Esophagus muscularis mucosa (tissue), 4 donors: ENCODE data around the gene KASH5. TPM values are rescaled to one million over a fixed set of nuclear protein-coding genes. Genes with fewer than 3 reads are reported as not detected.
"Not testable (repeated sequence)": the region's sequence is repeated elsewhere in the genome, so short reads cannot be mapped to it uniquely, and the experiment has no call there.

Source experiments
- DNase-seq: peaks from one replicate; pipeline ENCODE4 v3.0.0-alpha.2; 2017; ENCODE audit errors: extremely low spot score
- H3K27ac ChIP-seq, 4 donors: fragments of 200-600 bp; sonication (generic); replicated peaks in 1 of 4; 1 replicate in 3 of 4; 2 replicates in 1 of 4; pipeline ENCODE4 v1.5.1; 2016 to 2019; ENCODE audit warnings: mild to moderate bottlenecking in 1 of 4
- H3K27me3 ChIP-seq, 4 donors: fragments of 200-600 bp; sonication (generic); one replicate each; pipeline versions ENCODE4 v1.5.1 to v1.6.0; 2016 to 2019
- H3K36me3 ChIP-seq, 4 donors: fragments of 200-600 bp; sonication (generic); one replicate each; pipeline ENCODE4 v1.5.1; 2016 to 2019
- H3K4me1 ChIP-seq, 4 donors: fragments of 200-600 bp; sonication (generic); one replicate each; pipeline ENCODE4 v1.5.1; 2016 to 2019
- H3K4me3 ChIP-seq, 4 donors: fragments of 200-600 bp; sonication (generic); 1 replicate in 2 of 4; 2 replicates in 2 of 4; pipeline ENCODE4 v1.5.1; 2016 to 2019; ENCODE audit warnings: mild to moderate bottlenecking in 4 of 4, moderate library complexity in 1 of 4
- H3K9me3 ChIP-seq, 4 donors: fragments of 200-600 bp; sonication (generic); 1 replicate in 3 of 4; 2 replicates in 1 of 4; pipeline ENCODE4 v1.5.1; 2016 to 2019
- EP300 ChIP-seq: sonication (generic); formaldehyde crosslinking; IDR thresholded peaks from one replicate; pipeline ENCODE4 v1.6.1; 2017; ENCODE audit warnings: antibody characterized with exemption
- POLR2A ChIP-seq: fragments of 450-650 bp; IDR thresholded peaks from one replicate; pipeline ENCODE4 v1.6.1; 2017; ENCODE audit warnings: antibody characterized with exemption, moderate library complexity, mild to moderate bottlenecking, low read depth
- POLR2AphosphoS5 ChIP-seq, 2 donors: sonication (generic); formaldehyde crosslinking; IDR thresholded peaks; one replicate each; pipeline ENCODE4 v1.6.1; 2017; ENCODE audit warnings: antibody characterized with exemption in 2 of 2
- WGBS: methylation state at CpG from one replicate; pipeline ENCODE4 v1.1.5; 2018; 5-methylcytosine and 5-hydroxymethylcytosine counted together
- intact Hi-C: fragments of 100-400 bp; cut with DNase I; formaldehyde crosslinking; loops from one replicate; pipeline ENCODE4 v1.15.1; 2023
- total RNA-seq, 4 donors: library from RNA; depleted of rRNA; stranded (reverse); fragments of >200 nt; gene quantifications; one replicate each; pipeline versions ENCODE4 v1.1.0 to v1.2.1, GENCODE V29; 2016
- TF ChIP-seq, protein P1 (sequence below), 3 experiments: fragments of 200-600 bp in 2 of 3; fragments of 450-650 bp in 1 of 3; sonication (generic) in 2 of 3; IDR thresholded peaks; one replicate each; pipeline ENCODE4 v1.5.1; 2017 to 2019; ENCODE audit warnings: antibody characterized with exemption in 3 of 3, mild to moderate bottlenecking in 2 of 3, moderate library complexity in 1 of 3

Gene KASH5
- total RNA-seq, 4 donors from 2014 or later, result not detected

DNA sequence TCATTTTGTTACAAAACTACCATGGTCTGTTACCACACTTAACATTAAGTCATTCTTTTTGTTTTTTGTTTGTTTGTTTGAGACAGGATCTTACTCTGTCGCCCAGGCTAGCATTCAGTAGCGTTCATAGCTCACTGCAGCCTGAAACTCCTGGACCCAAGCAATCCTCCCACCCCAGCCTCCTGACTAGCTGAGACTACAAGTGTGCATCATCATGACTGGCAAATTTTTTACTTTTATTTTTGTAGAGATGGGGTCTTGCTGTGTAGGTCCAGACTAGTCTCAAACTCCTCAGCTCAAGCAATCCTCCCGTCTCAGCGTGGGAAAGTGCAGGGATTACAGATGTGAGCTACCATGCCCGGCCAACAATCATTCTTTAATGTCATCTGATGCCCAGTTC, 68.3 kb downstream of the KASH5 start:
- intact Hi-C loops, result no loop called here
- TF ChIP-seq POLR2A (no peak), POLR2AphosphoS5 (IDR thresholded peaks at IDR 0.05) (no peak), EP300 (no peak)
- TF ChIP-seq, protein P1, sequence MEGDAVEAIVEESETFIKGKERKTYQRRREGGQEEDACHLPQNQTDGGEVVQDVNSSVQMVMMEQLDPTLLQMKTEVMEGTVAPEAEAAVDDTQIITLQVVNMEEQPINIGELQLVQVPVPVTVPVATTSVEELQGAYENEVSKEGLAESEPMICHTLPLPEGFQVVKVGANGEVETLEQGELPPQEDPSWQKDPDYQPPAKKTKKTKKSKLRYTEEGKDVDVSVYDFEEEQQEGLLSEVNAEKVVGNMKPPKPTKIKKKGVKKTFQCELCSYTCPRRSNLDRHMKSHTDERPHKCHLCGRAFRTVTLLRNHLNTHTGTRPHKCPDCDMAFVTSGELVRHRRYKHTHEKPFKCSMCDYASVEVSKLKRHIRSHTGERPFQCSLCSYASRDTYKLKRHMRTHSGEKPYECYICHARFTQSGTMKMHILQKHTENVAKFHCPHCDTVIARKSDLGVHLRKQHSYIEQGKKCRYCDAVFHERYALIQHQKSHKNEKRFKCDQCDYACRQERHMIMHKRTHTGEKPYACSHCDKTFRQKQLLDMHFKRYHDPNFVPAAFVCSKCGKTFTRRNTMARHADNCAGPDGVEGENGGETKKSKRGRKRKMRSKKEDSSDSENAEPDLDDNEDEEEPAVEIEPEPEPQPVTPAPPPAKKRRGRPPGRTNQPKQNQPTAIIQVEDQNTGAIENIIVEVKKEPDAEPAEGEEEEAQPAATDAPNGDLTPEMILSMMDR (IDR thresholded peaks at IDR 0.05), result no peak
- H3K27me3 ChIP-seq, result no peaks in the 10 kb centered on the region
- H3K36me3 ChIP-seq, result peaks cover 0 to 28% (median 20%) of the 10 kb centered on the region in 4 donors
- no peak for DNase-seq
- no peaks in the 10 kb centered on the region for H3K9me3 ChIP-seq
- peak overlapping the region; percentile 39 to 78 (median 62) for H3K27ac ChIP-seq
- H3K4me3 ChIP-seq, result no peak overlapping the region
- WGBS, result 80% methylated on average over 5 of the region's 5 CpGs
- H3K4me1 ChIP-seq, result peaks cover 18 to 36% (median 30%) of the 10 kb centered on the region in 4 donors

DNA sequence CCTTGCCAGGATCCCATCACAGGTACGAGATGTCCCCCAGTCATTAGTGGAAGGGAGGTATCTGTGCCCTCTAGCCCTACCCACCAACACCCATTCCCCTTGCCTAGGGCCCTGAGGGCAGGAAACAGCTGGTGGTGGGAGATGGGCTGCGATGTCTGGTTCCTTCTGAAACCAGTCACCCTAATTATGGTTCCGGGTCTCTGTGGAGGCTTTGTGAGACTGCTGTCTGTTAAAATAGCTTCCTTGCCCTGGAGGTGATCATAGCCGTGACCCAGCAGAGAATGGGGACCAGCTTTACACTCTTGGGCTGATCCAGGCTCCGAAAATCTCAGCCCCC, 70.5 kb downstream of the KASH5 start:
- peaks cover 0 to 41% (median 23%) of the 10 kb centered on the region in 4 donors for H3K36me3 ChIP-seq
- intact Hi-C loops, result no loop called here
- no peaks in the 10 kb centered on the region for H3K9me3 ChIP-seq
- no peak for DNase-seq
- TF ChIP-seq, protein P1 (IDR thresholded peaks at IDR 0.05), result no peak
- TF ChIP-seq EP300 (no peak), POLR2A (no peak), POLR2AphosphoS5 (IDR thresholded peaks at IDR 0.05) (no peak)
- no peaks in the 10 kb centered on the region for H3K27me3 ChIP-seq
- WGBS, result 90% methylated on average over 5 of the region's 5 CpGs
- H3K4me3 ChIP-seq, result no peak overlapping the region
- peaks cover 14 to 25% (median 21%) of the 10 kb centered on the region in 4 donors for H3K4me1 ChIP-seq
- H3K27ac ChIP-seq, result peak overlapping the region; percentile 1 to 78 (median 40)

DNA sequence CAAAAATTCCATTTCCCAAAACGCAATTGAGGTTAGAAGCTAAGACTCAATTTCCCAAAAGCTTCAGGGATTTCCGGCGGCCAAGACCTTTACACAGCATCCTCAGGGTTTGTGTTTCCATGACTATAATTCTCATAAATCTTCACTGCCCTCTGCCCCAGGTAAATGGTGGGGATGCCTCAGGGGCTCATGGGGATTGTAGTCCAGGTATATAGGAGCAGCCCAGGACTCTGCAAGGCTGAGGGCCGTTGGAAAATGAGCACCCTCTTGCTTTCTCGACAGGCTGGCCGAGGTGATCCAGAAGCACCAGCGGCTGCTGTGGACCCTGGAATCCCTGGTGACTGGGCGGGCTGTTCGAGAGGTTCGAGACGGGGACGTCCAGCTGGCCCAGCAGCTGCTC, 71.3 kb downstream of the KASH5 start:
- Histone ChIP-seq H3K4me1 (peaks cover 6 to 17% (median 13%) of the 10 kb centered on the region in 4 donors), H3K27ac (no peak overlapping the region), H3K27me3 (no peaks in the 10 kb centered on the region), H3K4me3 (no peak overlapping the region), H3K36me3 (peaks cover 0 to 49% (median 31%) of the 10 kb centered on the region in 4 donors), H3K9me3 (no peaks in the 10 kb centered on the region)
- no peak for TF ChIP-seq POLR2A
- no peak for TF ChIP-seq EP300
- TF ChIP-seq POLR2AphosphoS5 (IDR thresholded peaks at IDR 0.05), result no peak
- TF ChIP-seq, protein P1 (IDR thresholded peaks at IDR 0.05), result no peak
- intact Hi-C loops, result no loop called here
- 97% methylated on average over 3 of the region's 12 CpGs for WGBS
- DNase-seq, result no peak

DNA sequence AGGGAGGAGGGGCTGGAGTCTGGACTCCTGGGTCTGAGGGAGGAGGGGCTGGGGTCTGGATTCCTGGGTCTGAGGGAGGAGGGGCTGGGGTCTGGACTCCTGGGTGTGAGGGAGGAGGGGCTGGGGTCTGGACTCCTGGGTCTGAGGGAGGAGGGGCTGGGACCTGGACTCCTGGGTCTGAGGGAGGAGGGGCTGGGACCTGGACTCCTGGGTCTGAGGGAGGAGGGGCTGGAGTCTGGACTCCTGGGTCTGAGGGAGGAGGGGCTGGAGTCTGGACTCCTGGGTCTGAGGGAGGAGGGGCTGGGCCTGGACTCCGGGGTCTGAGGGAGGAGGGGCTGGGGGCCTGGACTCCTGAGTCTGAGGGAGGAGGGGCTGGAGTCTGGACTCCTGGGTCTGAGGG, 73.1 kb downstream of the KASH5 start:
- H3K4me3 ChIP-seq, H3K27me3 ChIP-seq, H3K27ac ChIP-seq, H3K9me3 ChIP-seq, intact Hi-C loops, DNase-seq: not testable (repeated sequence)
- WGBS, result no CpG with 5 or more reads among the region's 1 CpG
- Histone ChIP-seq H3K36me3 (peaks cover 4 to 67% (median 46%) of the 10 kb centered on the region in 4 donors), H3K4me1 (peaks cover 0 to 17% (median 5%) of the 10 kb centered on the region in 4 donors)

DNA sequence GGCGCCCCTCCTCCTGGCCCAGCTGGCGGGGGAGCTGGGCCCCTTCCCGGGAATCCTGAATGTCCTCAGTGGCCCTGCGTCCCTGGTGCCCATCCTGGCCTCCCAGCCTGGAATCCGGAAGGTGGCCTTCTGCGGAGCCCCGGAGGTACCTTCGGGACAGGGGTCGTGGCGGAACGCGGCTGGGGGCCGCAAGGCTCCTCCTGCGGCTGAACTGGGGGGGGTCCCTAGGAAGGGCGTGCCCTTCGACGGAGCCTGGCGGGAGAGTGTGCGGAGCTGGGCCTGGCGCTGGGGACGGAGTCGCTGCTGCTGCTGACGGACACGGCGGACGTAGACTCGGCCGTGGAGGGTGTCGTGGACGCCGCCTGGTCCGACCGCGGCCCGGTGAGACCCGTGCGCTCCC, 73.6 kb downstream of the KASH5 start:
- H3K27me3 ChIP-seq, result no peaks in the 10 kb centered on the region
- TF ChIP-seq POLR2A (no peak), POLR2AphosphoS5 (IDR thresholded peaks at IDR 0.05) (no peak), EP300 (no peak)
- TF ChIP-seq, protein P1 (IDR thresholded peaks at IDR 0.05), result no peak
- WGBS, result 95% methylated on average over 26 of the region's 37 CpGs
- H3K4me1 ChIP-seq, result peaks cover 0 to 12% (median 4%) of the 10 kb centered on the region in 4 donors
- no peaks in the 10 kb centered on the region for H3K9me3 ChIP-seq
- no peak overlapping the region for H3K4me3 ChIP-seq
- H3K36me3 ChIP-seq, result peaks cover 4 to 72% (median 49%) of the 10 kb centered on the region in 4 donors
- DNase-seq, result no peak
- H3K27ac ChIP-seq, result no peak overlapping the region
- intact Hi-C loops, result no loop called here
